GM10248 (cell line): ENCODE results near the gene SELENBP1.
A peak's percentile ranks its signal among the peaks of the same experiment; 100 is the strongest.

Experiments used
- CTCF ChIA-PET: fragments of 300-600 bp; sonication (Branson Sonifier 250); formaldehyde crosslinking; extraction: SDS; loops from one replicate; lab custom pipeline; 2021; ENCODE audit warnings: antibody characterized with exemption; lab: Yijun Ruan, JAX
- POLR2A ChIA-PET: fragments of 350-650 bp; sonication (Branson Sonifier 250); formaldehyde crosslinking; extraction: SDS; loops from one replicate; lab custom pipeline; 2020; ENCODE audit warnings: antibody characterized with exemption; lab: Yijun Ruan, JAX
- DNase-seq: peaks from one replicate; pipeline ENCODE4 v3.0.0; 2012; ENCODE audit errors: extremely low spot score
- CTCF ChIP-seq: IDR thresholded peaks from 2 replicates; pipeline ENCODE4 v1.5.1; 2012; ENCODE audit warnings: mild to moderate bottlenecking, low read depth; ENCODE audit errors: extremely low read depth, missing control alignments, control extremely low read depth

Gene SELENBP1

GRCh38 chr1:151326619-151327222, 45.8 kb downstream of the SELENBP1 start:
- POLR2A ChIA-PET, result interaction anchor here (0.7 to 2.0 kb wide), 8 partner anchors 9 to 1477 kb away, joined by 3 to 24 read pairs (median 5); partner anchors contain the start of gene ZNF687
- CTCF ChIA-PET, result interaction anchor here (0.9 to 13.4 kb wide), 11 partner anchors 13 to 256 kb away, joined by 3 to 173 read pairs (median 4); partner anchors contain the start of gene GABPB2

GRCh38 chr1:151325646-151326429, 46.7 kb downstream of the SELENBP1 start:
- TF ChIP-seq CTCF, result no peak
- ChIA-PET POLR2A (interaction anchor here (0.7 to 2.0 kb wide), 2 partner anchors 8 to 122 kb away, joined by 3 to 24 read pairs; no protein-coding TSS in a partner anchor), CTCF (interaction anchor here (0.8 to 13.4 kb wide), 8 partner anchors 13 to 226 kb away, joined by 3 to 173 read pairs (median 4); no protein-coding TSS in a partner anchor)
- no peak for DNase-seq

More at GRCh38 chr1:151326619-151327222, 45.8 kb downstream of the SELENBP1 start:
- TF ChIP-seq CTCF, result no peak
- peak; percentile 88 for DNase-seq

GRCh38 chr1:151325231-151325630, 47.3 kb downstream of the SELENBP1 start:
- CTCF ChIA-PET, result interaction anchor here (0.8 to 13.4 kb wide), 5 partner anchors 13 to 225 kb away, joined by 3 to 173 read pairs (median 4); no protein-coding TSS in a partner anchor
- no peak for DNase-seq

GRCh38 chr1:151324390-151324930, 48.0 kb downstream of the SELENBP1 start:
- TF ChIP-seq CTCF, result no peak
- CTCF ChIA-PET, result interaction anchor here (0.8 to 13.4 kb wide), 3 partner anchors 15 to 24 kb away, joined by 4 to 173 read pairs (median 25); no protein-coding TSS in a partner anchor
- POLR2A ChIA-PET, result interaction anchor here (0.6 kb wide), 1 partner anchor 20 kb away, joined by 4 read pairs; no protein-coding TSS in a partner anchor
- no peak for DNase-seq

More at GRCh38 chr1:151325231-151325630, 47.3 kb downstream of the SELENBP1 start:
- POLR2A ChIA-PET, result interaction anchor here (0.7 kb wide), 1 partner anchor 121 kb away, joined by 3 read pairs; no protein-coding TSS in a partner anchor
- TF ChIP-seq CTCF, result no peak

- TF ChIP-seq CTCF, result no peak
- ChIA-PET POLR2A (interaction anchor here (3.1 kb wide), 1 partner anchor 8 kb away, joined by 24 read pairs; the partner anchor contains the start of gene PI4KB), CTCF (interaction anchor here (4.2 to 5.6 kb wide), 2 partner anchors 18 to 21 kb away, joined by 14 to 24 read pairs; no protein-coding TSS in a partner anchor)
- no peak for DNase-seq
Measured at GRCh38 chr1:151318975-151319374, 53.5 kb downstream of the SELENBP1 start.
